Gastroesophageal sphincter (tissue), 3 donors: ENCODE data around the gene FAM24A.
"Not testable (repeated sequence)": the region's sequence is repeated elsewhere in the genome, so short reads cannot be mapped to it uniquely, and the experiment has no call there.

Experiments used
- EP300 ChIP-seq: sonication (generic); formaldehyde crosslinking; IDR thresholded peaks from one replicate; pipeline ENCODE4 v1.6.1; 2017; ENCODE audit warnings: antibody characterized with exemption, mild to moderate bottlenecking
- POLR2A ChIP-seq, 2 donors: fragments of 450-650 bp; IDR thresholded peaks; one replicate each; pipeline ENCODE4 v1.6.1; 2017; ENCODE audit warnings: antibody characterized with exemption in 2 of 2, mild to moderate bottlenecking in 2 of 2, moderate library complexity in 1 of 2
- POLR2AphosphoS5 ChIP-seq: sonication (generic); formaldehyde crosslinking; IDR thresholded peaks from one replicate; pipeline ENCODE4 v1.6.1; 2017; ENCODE audit warnings: antibody characterized with exemption
- TF ChIP-seq, protein P1 (sequence below), 4 experiments: fragments of 200-600 bp in 2 of 4; fragments of 450-650 bp in 2 of 4; sonication (generic) in 1 of 4; IDR thresholded peaks; one replicate each; pipeline ENCODE4 v1.5.1; 2017 to 2019; ENCODE audit warnings: antibody characterized with exemption in 4 of 4, mild to moderate bottlenecking in 2 of 4, moderate library complexity in 2 of 4

DNA sequence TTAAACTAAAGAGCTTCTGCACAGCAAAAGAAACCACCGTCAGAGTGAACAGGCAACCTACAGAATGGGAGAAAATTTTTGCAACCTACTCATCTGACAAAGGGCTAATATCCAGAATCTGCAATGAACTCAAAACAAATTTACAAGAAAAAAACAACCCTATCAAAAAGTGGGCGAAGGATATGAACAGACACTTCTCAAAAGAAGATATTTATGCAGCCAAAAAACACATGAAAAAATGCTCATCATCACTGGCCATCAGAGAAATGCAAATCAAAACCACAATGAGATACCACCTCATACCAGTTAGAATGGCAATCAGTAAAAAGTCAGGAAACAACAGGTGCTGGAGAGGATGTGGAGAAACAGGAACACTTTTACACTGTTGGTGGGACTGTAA, 38.5 kb upstream of the FAM24A start:
- TF ChIP-seq, protein P1, sequence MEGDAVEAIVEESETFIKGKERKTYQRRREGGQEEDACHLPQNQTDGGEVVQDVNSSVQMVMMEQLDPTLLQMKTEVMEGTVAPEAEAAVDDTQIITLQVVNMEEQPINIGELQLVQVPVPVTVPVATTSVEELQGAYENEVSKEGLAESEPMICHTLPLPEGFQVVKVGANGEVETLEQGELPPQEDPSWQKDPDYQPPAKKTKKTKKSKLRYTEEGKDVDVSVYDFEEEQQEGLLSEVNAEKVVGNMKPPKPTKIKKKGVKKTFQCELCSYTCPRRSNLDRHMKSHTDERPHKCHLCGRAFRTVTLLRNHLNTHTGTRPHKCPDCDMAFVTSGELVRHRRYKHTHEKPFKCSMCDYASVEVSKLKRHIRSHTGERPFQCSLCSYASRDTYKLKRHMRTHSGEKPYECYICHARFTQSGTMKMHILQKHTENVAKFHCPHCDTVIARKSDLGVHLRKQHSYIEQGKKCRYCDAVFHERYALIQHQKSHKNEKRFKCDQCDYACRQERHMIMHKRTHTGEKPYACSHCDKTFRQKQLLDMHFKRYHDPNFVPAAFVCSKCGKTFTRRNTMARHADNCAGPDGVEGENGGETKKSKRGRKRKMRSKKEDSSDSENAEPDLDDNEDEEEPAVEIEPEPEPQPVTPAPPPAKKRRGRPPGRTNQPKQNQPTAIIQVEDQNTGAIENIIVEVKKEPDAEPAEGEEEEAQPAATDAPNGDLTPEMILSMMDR (IDR thresholded peaks at IDR 0.05), result not testable (repeated sequence)
- not testable (repeated sequence) for TF ChIP-seq EP300; POLR2A (IDR thresholded peaks at IDR 0.05); POLR2AphosphoS5
